HFFc6 (cell line): ENCODE data around the gene RAC2. TPM values are rescaled to one million over a fixed set of nuclear protein-coding genes. Genes with fewer than 3 reads are reported as not detected.

Experiments used
- DNase-seq: peaks from one replicate; pipeline ENCODE4 v3.0.0-alpha.2; 2018
- H3K27ac Mint-ChIP-seq: 2 replicates; pipeline ENCODE4 v1.8.0; 2020; ENCODE audit warnings: mild to moderate bottlenecking, mixed read lengths
- H3K27me3 Mint-ChIP-seq: 2 replicates; pipeline ENCODE4 v1.8.0; 2021; ENCODE audit warnings: mild to moderate bottlenecking, moderate library complexity, mixed read lengths; ENCODE audit not compliant: insufficient read depth
- H3K36me3 Mint-ChIP-seq: 2 replicates; pipeline ENCODE4 v1.8.0; 2021; ENCODE audit warnings: low read depth, mixed read lengths
- H3K4me1 Mint-ChIP-seq: 2 replicates; pipeline ENCODE4 v1.8.0; 2020; ENCODE audit warnings: low read depth, mixed read lengths
- H3K4me3 Mint-ChIP-seq: 2 replicates; pipeline ENCODE4 v1.8.0; 2020; ENCODE audit warnings: mild to moderate bottlenecking, moderate library complexity, mixed read lengths
- H3K9me3 Mint-ChIP-seq: 2 replicates; pipeline ENCODE4 v1.8.0; 2020; ENCODE audit warnings: mild to moderate bottlenecking, mixed read lengths
- total RNA-seq, 6 experiments: library from RNA; stranded (reverse); fragmentation: NEBNext Ultra II Directional; extraction: Animal tissue kit (Norgen Biotek cat#: 25700); gene quantifications; 2 replicates in 1 of 6; 3 replicates in 5 of 6; pipeline ENCODE4 v1.2.3, GENCODE V29; 2021
- TF ChIP-seq, protein P1 (sequence below): fragments of 200-600 bp; sonication (generic); IDR thresholded peaks from 2 replicates; pipeline ENCODE4 v1.5.0; 2021; ENCODE audit warnings: antibody characterized with exemption, mild to moderate bottlenecking

The RAC2 gene
- total RNA-seq, 6 experiments from 2014 or later: 29.9 to 57.2 (median 53.5) TPM

DNA sequence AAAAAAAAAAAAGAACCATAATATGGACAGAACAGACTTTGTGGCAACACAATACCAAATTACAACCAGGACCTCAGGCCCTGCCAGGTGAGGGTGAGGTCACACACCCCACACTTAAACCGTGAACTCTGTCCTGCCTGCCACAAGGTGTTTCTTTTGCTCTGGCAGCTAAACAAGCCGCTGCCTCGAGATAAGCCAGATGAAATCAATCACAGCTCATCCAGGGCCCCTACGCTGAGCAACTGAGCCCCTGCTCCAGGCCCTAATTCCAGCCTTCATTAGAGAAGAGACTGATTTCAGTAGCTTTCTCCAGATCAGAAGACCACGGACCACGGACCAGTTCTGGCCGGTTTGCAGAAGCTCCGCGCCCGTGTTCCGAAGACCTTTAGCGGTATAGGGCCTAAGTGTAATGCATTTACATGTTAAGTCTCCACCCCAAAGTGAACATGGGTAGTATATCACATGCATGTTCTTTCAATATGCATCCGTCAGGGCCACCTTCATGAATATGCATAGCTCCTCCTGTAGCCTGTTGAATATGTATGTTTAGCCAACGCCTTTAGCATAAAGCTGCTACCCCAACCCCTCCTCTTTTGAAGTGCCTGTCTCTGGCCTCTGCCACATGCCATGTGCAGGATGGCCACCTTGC, 14.8 kb upstream of the RAC2 start:
- Mint-ChIP-seq H3K9me3 (peaks cover 9% of the 10 kb centered on the region), H3K27ac (no peak overlapping the region), H3K36me3 (peaks cover 4% of the 10 kb centered on the region), H3K27me3 (peaks cover 26% of the 10 kb centered on the region), H3K4me3 (no peak overlapping the region), H3K4me1 (peaks cover 42% of the 10 kb centered on the region)
- TF ChIP-seq, protein P1, sequence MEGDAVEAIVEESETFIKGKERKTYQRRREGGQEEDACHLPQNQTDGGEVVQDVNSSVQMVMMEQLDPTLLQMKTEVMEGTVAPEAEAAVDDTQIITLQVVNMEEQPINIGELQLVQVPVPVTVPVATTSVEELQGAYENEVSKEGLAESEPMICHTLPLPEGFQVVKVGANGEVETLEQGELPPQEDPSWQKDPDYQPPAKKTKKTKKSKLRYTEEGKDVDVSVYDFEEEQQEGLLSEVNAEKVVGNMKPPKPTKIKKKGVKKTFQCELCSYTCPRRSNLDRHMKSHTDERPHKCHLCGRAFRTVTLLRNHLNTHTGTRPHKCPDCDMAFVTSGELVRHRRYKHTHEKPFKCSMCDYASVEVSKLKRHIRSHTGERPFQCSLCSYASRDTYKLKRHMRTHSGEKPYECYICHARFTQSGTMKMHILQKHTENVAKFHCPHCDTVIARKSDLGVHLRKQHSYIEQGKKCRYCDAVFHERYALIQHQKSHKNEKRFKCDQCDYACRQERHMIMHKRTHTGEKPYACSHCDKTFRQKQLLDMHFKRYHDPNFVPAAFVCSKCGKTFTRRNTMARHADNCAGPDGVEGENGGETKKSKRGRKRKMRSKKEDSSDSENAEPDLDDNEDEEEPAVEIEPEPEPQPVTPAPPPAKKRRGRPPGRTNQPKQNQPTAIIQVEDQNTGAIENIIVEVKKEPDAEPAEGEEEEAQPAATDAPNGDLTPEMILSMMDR: no peak
- no peak for DNase-seq

DNA sequence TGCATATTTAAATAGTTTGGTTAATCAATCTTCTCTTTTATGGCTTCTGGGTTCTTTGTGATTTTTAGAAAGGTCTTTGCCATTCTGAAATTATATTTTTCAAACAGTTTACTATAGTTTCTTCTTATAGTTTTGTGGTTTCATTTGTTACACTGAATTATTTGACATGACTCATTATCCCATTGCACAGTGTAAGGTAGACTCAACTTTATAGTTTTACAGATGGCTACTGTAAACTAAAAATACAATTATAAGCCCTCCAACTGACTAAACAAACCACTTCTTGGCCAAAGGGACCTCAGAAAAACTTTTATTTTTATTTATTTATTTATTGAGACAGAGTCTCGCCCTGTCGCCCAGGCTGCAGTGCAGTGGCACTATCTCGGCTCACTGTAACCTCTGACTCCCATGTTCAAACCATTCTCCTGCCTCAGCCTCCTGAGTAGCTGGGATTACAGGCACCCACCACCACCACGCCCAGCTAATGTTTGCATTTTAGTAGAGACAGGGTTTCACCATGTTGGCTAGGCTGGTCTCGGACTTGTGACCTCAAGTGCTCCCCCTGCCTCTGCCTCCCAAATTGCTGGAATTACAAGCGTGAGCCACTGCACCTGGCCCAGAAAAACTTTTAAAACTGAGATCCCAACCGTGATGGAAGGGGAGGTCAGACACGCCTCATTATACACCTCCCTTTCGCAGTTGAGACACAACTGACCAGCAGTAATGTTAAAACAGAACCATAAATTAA, 14.1 kb upstream of the RAC2 start:
- H3K4me3 Mint-ChIP-seq: no peak overlapping the region
- TF ChIP-seq, protein P1: no peak
- peaks cover 25% of the 10 kb centered on the region for H3K27me3 Mint-ChIP-seq
- no peaks in the 10 kb centered on the region for H3K36me3 Mint-ChIP-seq
- peaks cover 2% of the 10 kb centered on the region; the same call in 1 of the 2 replicates for H3K9me3 Mint-ChIP-seq
- H3K27ac Mint-ChIP-seq: no peak overlapping the region
- H3K4me1 Mint-ChIP-seq: peaks cover 48% of the 10 kb centered on the region
- no peak for DNase-seq

DNA sequence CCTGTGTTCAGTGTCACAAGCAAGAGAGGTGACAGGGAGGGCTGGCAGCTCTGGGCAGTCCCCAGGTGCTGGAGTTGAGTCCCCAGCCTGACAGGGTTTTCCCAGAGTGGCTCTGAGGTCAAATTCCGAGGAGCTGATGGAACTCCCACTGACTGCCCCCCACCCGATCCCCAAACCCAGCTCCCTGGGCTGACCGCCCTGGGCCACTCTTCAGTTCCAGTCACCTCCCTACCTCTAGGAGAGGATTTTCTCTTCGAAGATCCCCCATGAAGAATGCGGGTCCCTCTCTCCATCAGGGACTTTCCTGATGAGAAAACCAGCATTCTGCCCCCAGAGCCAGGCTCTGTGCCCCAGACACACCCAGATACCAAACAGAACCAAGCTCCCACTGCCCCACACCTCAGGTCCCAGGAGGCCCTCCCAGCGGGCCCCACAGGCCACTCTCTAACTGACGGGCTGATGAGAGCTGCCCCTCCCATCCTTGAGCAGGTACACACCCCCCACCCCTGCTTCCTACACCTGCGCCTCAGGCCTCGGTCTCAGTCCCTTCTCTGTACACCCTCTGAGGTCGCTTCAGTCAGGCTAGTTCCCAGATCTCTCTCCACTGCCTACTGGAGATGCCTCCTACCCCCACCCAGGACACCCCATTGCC, 12.1 kb upstream of the RAC2 start:
- peaks cover 17% of the 10 kb centered on the region for H3K27me3 Mint-ChIP-seq
- TF ChIP-seq, protein P1: no peak
- no peaks in the 10 kb centered on the region for H3K9me3 Mint-ChIP-seq
- H3K27ac Mint-ChIP-seq: no peak overlapping the region
- no peak overlapping the region for H3K4me3 Mint-ChIP-seq
- DNase-seq: no peak
- no peaks in the 10 kb centered on the region for H3K36me3 Mint-ChIP-seq
- H3K4me1 Mint-ChIP-seq: peaks cover 52% of the 10 kb centered on the region

DNA sequence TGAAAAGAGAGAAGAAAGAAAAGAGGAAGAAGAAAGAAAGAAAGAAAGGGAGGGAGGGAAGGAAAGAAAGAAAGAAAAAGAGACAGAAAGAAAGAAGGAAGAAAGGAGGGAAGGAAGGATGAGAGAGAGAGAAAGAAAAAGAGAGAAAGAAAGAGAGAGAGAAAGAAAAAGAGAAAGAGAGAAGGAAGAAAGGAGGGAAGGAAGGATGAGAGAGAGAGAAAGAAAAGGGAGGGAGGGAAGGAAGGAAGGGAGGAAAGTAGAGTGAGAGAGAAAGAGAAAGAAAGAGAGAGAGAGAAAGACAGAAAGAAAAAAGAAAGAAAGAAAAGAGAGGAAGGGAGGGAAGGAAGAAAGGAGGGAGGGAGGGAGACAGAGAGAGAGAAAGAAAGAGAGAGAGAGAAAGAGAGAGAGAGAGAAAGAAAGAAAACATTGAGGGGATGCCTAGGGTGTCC, 11.5 kb upstream of the RAC2 start:
- peaks cover 46% of the 10 kb centered on the region for H3K4me1 Mint-ChIP-seq
- TF ChIP-seq, protein P1: no peak
- no peaks in the 10 kb centered on the region for H3K36me3 Mint-ChIP-seq
- peaks cover 14% of the 10 kb centered on the region for H3K27me3 Mint-ChIP-seq
- H3K9me3 Mint-ChIP-seq: no peaks in the 10 kb centered on the region
- DNase-seq: no peak
- H3K27ac Mint-ChIP-seq: no peak overlapping the region
- no peak overlapping the region; the same call in 1 of the 2 replicates for H3K4me3 Mint-ChIP-seq

DNA sequence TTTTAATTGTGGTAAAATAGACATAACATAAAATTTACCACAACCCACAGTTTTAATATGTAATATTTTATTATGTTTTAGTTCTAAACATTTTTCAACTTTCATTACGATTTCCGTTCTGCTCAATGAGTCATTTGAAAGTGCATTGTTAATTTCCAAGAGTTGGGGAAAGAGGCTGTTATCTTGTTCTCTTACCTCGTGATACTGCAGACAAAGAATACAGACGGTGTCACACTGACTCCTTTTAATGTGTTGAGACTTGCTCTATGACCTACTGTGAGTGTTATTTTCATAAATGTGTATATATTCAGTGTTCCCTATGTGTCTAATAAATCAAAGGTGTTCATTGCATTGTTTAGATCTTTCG, 10.8 kb upstream of the RAC2 start:
- Mint-ChIP-seq H3K27ac (no peak overlapping the region), H3K4me1 (peaks cover 42% of the 10 kb centered on the region), H3K9me3 (no peaks in the 10 kb centered on the region), H3K36me3 (no peaks in the 10 kb centered on the region), H3K4me3 (peak overlapping the region; percentile 0; the same call in 1 of the 2 replicates), H3K27me3 (peaks cover 14% of the 10 kb centered on the region)
- TF ChIP-seq, protein P1: no peak
- DNase-seq: peak; percentile 22
